Activated CD4-positive, CD25-positive, alpha-beta regulatory T cell treated with anti-CD3 and anti-CD28 coated beads, Interleukin-2, amount 50 U/mL, for 72 hours (primary cell): ENCODE data around the gene ATG10.

Experiments
- DNase-seq: peaks from one replicate; pipeline ENCODE4 v3.0.0; 2021

The ATG10 gene

DNA sequence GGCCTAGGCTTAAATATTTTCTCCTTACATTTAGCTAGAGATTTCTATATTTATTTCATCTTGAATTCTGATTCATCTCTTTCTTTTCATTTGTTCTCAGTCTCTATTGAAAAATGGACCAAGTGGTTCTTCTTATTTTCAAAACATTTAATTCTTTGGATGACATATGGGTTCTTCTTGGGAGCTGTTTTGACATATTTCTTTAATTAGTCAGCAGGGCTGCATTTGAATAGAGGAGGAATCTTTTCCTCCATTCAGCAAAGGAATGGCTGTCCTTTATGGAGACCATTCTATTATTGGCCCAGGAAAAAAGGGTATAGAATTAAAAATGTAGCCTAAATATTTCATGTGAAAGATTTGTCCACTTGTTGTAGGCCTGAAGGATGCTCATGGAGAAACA, 196.5 kb downstream of the ATG10 start:
- DNase-seq, result no peak

DNA sequence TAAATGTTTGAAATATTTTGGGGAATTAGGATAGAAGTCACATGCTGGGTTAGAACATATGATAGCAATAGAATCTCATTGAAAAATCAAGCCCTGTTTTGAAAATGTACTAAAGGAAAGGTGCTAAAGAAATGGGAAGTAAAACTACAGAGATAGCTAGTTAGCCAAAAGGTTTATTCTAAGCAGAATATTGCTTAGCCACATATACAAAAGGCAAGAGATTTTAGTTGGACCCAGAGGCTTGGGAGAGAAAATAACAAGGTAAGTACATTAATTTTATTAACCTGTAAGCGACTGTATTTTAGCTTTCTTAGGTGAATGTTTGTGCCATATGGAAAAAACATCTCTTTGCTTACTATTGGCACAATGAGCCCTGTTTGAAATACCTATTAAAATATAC, 198.1 kb downstream of the ATG10 start:
- DNase-seq, result no peak

DNA sequence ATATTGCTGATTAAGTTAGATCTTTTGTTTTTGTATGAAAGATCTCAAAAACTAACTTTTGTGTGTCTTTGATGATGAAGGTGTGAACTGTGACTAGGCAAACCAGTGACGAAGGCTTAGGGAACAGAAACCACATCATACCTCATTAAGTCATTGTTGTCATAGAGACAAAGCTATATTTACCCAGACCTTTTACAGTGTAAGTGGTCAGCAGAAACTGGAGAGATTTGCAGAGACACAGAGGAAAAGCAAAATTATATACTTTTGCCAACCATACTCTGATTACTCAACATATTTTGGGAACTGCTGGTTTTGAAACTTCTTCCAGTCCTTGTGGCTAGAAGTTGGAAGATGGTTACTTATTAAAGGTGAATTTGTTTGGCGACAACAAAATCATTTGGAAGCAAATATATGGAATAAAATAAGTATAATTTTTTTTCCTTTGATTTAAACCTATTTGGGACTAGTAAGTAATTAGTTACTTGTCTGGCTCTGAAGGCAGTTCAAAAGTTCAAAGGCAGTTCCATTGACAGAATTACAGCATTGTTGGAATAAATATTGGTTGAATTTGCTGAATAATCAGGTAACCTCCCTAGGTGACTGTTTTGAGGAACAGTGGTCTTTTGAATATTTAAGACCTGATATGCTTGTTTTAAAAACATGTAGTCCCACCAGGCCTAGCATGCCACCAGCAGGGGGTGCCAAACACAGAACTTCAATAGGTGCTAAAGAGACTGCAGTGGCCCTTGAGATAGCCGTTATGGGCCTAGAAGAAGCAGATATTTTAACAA, 202.5 kb downstream of the ATG10 start:
- DNase-seq, result peak; percentile 70

DNA sequence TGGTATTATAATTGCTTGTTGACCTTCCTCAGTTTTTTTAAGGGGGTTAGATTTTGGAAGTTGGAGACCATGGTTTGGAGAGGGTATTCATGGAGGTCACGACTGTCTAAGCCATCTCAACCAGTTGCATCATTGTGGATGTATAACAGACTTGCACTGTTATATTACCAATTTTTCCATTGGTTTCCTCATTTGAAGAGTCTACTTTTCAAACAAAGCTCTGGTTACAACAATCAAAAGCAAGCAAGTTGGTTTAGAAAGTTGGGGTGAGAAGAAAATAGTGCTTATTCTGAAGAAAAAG, 203.0 kb downstream of the ATG10 start:
- DNase-seq, result no peak

DNA sequence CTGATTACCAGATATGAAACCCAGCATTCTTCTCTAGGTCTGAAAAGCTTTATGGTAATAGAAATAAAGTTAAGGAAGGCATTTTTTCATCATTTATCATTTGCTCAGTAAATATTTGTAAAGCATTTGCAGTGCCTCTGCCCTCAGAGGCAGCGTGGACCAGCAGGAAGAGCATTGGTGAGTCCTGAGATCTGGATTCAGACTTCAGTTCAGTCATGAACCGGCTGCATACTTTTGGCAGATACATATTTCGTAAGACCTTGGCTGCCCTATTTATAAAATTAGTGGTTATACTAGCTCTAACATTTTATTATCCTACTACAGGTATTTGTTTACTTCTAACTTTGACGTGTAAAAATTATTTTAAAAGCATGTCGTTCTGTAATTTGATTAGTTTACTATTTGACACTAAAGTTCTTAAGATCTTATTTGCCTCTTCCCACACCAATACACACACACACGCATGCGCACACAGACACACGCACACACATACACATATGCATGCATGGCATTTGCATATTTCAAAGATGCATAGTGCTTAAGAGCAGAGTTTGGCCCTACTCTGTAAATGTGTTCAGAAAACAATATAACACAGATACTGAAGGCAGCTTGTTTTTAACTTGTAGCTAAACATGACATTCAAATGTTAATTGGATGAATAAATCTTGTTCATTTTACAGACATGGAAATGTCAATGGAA, 204.4 kb downstream of the ATG10 start:
- no peak for DNase-seq

DNA sequence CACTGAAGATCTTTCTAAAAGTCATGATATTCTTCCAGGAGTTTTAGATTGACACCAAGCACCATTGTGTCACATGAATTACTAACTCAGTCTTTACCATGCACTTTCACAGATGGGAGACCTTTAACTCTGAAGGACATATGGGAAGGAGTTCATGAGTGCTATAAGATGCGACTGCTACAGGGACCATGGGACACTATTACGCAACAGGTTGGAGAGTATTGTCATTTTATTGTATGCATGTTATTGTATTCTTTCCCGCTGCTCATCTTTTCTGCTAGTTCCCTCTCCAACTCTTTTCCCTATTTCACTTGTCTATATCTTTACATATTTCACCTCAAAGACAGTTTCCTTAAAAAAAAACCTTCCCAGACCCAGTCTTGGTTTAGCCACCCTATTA, 206.6 kb downstream of the ATG10 start:
- no peak for DNase-seq

DNA sequence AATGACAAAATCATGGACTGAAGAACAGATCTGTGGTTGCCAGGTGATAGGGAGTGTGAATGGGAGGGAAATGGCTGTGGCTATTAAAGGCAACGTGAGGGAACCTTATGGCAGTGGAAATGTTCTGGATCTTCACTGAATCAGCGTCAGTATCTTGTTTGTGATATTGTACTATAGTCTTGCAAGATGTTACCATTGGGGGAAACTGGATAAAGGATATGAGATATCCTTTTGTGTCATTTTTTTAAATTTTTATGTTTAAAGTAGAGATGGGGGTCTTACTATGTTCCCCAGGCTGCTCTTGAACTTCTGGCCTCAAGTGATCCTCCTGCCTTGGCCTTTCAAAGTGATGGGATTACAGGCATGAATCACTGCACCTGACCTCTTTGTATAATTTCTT, 210.8 kb downstream of the ATG10 start:
- DNase-seq, result no peak

DNA sequence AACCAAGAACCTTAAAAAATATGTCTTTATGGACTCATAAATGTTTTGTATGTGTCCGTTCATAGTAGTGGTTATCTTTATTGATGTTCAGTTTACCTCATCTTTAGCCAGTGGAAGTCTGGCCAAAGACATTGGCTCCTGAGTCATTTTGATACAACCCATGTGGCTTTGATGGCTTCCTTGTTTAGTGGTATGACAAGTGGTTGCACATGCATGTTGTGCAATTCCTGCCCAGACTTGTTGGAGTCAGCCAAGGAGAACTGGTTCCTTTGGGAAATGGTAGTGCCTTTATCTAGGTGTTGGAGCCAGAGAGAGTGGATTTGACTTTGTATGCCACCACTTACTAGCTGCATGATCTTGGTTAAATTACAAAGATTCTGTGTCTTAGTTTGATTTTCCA, 212.0 kb downstream of the ATG10 start:
- no peak for DNase-seq

DNA sequence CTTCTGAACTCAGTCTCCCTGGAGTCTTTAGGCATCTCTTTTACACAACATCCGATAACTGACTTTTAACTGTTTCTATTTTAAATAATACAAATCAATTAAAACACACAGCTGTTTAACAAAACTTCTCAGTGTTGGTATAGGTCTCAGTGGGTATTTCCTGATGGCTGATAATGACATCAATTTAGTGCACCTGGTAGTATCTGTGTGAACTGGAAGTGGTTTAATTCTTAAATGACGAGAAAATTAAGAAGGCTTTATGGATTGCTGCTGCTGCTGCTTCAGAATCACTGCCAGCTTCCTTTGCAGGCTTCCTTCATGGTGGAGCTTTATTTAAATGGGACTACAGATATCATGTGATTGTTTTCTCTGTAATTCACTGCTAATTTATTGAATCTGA, 214.0 kb downstream of the ATG10 start:
- no peak for DNase-seq

DNA sequence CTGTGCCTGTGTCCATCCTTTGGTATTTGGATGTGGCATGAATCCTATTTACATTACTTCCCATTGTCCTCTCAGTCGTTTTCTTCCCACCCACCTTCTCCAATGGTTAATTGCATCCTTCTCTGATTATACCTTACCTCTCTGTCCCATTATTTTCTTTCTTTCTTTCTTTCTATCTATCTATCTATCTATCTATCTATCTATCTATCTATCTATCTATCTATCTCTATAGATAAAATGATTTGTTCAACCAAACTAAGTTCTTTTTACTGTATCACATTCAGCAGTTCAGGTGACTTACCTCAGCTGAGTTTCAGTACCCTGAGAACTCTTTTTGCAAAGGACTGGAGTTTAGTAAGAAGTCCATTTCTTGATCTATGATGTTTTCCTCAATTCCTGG, 225.7 kb downstream of the ATG10 start:
- DNase-seq, result no peak

DNA sequence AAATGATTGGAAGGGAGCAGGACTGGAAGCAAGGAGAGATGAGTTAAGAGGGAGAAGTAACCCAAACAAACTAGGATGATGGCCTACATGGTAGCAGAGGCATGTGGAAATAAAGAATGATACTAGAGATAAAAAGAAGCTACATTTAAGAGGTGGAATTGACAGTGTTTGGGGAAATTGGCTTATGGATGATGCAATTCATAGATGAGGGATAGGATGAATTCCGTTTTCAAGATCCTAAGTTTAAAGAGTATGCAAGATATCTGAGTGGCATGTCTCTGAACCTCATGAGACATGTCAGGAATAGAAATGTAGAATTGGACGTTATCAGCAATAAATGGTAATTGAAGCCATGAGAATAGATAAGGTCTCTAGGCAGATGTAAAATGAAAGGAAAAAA, 232.7 kb downstream of the ATG10 start:
- no peak for DNase-seq

DNA sequence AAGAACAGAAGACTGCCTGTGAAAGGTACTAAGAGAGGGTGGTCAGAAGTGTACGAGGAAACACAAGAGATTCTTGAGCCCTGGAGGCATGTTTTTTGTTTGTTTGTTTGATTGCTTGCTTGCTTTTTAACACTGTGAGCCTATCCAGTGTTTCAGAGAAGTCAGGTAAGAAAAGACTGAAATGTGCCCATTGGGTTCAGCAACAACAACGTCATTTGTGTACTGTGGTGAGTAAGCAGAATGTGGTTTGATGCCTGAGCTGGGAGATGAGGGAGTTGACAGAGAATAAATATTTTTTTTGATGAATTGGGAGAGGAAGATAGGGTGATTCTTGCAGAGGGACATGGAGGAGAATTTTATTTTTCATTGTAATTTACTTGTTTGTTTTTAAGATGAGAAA, 233.2 kb downstream of the ATG10 start:
- no peak for DNase-seq

DNA sequence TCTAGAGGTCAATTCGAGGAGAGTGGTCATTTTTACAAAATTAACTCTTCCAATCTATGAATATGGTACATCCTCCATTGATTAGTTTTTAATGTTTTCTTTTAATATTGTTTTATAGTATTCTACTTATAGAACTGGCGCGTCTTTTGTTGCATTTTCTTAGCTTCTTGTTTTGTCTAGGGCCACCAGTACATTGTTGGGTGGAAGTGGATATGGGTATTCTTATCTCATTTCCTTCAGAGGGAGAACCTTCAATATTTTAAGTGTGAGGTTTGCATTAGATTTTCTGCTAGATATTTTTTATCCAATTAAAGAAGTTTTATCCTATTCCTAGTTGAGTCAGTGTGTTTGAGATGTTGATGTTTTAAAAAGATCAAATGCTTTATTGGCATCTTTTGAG, 236.5 kb downstream of the ATG10 start:
- no peak for DNase-seq

DNA sequence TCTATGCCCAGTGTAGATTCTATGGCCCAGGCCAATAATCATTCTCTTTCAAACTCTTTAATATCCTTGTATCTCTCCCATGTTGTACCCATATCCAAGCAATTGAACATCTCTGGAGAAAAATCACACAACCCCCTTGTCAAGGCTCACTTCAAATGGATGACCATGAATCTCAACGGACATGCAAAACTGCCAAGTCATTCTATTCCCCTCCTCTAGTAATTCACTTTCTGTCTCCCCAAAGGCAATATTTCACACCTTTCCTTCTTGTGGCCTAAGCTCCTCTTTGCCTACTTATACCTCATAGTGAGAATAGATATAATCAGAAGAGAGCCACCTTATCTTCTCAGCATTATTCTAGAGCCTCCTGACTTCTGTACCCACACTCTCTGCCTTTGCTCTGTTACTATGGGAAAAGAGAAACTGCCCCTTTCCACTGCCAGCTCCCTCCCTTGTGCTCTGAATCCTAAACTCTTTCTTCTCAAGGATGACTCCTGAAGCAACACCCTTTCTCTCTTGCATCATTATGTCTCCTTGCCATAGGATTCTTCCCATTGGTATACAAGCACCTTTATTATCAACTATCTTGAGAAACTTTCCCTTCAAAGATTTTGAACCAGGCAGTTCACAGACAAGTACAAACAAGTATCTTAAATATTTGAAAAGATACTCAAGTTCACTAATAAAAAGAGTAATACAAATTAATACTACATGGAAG, 240.2 kb downstream of the ATG10 start:
- no peak for DNase-seq

DNA sequence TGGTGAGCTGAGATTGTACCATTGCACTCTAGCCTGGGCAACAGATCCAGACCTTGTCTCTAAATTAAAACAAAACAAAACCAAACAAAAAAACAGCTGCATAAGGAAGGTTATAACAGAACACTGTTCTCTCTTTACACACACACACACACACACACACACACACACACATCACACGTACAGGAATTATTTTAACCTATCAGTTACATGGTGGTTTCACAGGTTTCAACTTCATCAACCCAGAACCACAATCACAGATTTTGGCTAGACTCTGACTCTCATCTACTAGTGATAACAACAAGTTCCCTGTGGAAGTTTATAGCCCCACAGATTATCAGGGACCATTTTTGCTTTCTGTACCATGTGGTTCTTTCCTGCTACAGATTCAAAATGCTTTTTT, 246.1 kb downstream of the ATG10 start:
- no peak for DNase-seq

DNA sequence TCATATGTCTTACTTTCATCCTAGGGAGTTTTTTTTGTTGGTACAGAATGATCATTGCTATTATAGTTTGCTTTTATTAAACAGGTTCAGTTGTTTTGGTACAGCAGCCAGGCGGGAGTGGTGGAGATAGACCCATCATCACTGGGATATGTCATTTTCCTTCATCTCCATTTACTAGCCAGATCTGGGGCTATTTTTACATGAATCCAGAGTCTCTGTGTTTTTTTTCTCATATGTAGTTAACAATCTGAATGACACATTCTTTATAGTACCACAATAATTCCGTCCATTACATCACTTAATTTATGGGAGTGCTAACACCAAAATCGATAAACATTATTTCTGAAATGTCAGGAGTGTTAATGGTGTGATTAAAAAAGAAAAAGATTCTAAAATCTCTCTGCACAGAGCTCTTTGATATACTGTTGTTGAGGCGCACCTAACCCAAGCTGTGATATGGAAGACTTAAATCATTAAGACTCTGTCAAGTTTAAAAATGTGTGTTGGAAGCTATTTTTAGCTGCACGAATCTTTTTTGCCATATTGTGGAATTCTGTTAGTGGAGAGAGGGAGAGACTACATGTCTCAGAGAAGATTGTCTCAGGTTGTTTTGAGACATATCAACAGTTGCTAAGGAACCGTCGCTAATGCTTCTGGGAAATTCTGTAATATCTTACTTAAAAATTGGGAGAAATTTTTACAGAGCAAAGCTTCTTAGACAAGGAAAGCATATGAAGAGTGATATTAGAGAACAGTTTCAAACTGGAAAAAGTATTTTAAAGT, 246.7 kb downstream of the ATG10 start:
- DNase-seq, result no peak

DNA sequence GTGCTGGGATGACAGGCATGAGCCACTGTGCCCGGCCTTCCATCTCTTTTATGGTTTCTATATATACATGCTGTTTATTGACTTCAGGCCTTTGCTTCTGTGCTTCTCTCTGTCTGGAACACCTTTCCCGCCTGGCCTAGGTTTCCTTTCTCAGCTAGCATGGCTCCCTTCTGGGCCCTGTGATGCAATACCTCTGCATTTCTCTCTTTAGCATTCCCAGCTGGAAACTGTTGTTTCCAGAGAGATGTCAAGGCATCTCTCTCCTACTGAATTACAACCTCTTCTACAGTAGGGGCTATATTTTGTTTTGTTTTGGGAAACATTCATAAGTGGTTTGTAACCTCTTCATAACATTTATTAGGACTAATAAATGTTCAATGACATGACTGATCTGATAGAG, 249.2 kb downstream of the ATG10 start:
- no peak for DNase-seq

DNA sequence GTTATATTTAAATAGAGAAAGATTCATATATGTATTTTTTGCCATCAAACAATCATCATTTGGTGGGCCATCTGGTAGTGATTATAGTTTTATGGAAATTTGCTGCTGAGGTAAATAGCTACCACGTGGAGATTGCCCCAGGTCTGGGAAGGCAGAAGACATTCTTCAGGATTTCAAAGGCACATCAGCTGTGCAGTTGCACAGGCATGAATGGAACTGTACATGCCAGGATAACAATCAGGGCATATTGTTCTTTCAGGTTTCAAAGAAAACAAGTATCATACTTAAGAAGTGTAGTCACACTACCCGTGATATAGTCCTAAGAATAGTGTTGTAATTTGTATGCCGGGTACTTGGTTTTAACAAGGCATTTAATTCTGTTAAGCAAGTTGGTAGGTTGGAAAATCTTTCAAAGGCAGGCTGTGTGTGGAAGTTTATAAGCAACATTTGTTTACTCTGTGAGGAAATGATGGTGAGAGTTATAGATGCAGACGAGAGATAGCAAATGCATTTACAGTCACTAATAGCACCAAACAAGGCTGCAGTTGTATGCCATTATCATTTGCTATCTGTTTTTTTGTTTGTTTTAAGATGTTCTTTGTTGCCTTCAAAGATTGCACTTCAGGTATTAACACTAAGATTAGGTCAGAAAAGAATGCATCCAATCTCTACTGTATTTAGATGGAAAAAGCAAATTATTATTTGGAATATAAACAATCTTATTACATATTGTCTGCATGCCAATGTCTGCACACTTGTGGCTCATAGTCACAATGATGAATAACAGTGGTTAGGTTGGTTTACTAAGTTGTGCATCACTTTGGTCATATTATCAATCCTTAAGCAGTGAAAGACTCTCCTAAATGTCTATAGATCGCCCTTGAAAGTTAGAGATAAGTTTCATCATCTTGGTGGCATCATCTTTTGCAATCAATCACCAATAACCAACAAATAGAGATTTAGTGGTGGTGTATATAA, 251.1 kb downstream of the ATG10 start:
- no peak for DNase-seq

DNA sequence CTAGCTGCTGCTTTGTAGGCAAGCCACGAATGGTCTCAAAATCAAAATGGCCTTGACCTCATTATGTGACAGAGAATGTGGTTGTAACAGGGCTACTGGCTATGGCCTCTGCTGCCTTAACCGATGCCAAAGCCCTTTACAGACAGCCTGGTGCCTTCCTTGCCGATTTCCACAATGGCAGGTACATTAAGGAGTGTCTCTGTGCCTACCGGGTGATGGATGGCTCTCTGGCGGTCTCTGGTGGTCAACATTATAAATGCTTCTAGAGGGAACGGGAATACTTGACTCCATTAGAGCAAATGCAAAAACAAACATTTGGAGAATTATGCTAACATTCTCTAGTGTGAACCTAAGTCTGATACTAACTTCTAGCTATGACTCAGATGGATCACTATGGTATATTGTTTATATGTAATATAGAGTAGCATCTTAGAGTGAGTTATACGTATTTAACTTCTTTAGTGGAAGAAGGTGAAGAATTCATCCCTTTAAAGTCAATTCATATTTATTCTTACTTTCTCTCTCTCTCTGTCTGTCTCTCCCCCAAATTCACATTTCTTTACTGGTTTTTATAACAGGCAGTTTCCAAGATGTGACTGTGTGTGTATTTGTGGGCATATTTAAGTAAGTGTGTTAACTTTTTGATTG, 253.8 kb downstream of the ATG10 start:
- DNase-seq, result peak; percentile 56

DNA sequence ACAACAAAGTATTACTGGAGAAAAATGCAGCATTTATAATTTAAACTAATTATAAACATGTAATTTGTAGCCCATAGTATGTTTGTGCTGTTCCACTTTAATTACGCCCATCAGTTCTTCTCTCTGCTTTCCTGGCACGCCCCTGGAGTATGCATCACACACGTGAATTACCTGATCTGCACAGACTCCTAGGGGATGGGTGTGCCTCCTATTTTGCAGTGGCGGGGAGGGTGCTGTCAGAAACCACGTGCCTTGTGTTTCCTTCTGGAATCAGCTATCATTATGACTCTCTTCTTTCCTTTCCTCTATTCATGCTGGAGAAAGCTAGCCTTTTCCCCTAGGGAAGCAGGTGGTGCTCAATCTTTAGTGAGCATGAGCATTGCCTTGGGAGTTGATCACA, 263.1 kb downstream of the ATG10 start:
- DNase-seq, result no peak

DNA sequence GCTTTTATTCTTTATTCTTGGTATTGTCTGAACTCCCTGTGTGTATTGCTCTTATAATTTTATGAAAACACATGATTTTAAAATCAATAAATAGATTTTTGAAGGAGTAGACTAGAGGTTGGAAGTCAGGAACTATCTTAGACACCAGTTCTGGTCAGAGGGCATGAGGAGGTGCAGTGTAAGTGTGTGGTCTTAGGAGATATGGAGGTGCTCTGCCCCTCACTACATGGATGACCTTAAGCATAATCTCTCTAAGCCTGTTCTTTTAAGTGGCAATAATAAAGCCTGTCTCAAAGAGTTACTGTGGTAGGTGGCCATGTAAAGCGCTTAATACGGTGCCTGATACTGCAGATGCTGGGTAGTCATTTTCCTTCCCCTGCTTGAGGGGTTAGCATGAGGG, 272.3 kb downstream of the ATG10 start:
- no peak for DNase-seq
